ENCODE data around the gene ATP2C2. TPM values are rescaled to one million over a fixed set of nuclear protein-coding genes. Genes with fewer than 3 reads are reported as not detected.

ATP2C2 gene
- total RNA-seq, 1 donor from 2014 or later = 12.2 TPM

DNA sequence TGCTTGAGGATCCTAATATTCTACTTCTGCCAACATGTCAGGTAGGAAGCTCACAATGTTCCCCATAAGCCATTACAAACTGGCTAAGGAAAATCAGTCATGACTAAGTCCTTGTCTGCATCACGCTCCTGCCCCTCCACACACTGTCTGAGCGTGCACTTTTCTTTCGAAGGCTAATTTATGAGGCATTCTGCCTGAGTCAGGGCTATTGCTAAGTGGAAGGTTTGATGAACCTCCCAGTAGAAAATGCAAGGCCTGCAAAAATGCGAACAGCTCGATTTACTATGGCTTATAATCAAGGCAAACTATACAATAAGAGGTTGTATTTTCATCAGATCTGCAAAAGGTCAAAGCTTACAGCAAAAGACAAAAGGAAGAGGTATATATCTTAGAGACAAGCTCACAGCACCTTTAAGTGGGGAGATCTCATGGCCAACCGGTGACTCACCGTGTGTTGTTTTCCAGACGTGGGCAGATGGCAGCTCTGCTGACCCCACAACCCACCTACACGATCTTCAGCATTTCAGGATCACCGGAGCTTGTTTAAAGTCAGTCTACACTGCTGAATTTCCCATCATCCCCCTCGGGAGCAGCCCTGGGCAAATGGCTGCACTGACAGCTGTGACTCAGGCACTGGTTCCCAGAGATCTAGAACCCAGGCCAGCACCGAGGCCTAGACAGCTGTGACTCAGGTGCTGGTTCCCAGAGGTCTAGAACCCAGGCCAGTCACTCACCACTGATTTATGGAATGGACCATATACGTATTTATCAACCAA, 110.0 kb downstream of the ATP2C2 start:
- H3K27me3 Mint-ChIP-seq = no peaks in the 10 kb centered on the region
- TF ChIP-seq, protein P1, sequence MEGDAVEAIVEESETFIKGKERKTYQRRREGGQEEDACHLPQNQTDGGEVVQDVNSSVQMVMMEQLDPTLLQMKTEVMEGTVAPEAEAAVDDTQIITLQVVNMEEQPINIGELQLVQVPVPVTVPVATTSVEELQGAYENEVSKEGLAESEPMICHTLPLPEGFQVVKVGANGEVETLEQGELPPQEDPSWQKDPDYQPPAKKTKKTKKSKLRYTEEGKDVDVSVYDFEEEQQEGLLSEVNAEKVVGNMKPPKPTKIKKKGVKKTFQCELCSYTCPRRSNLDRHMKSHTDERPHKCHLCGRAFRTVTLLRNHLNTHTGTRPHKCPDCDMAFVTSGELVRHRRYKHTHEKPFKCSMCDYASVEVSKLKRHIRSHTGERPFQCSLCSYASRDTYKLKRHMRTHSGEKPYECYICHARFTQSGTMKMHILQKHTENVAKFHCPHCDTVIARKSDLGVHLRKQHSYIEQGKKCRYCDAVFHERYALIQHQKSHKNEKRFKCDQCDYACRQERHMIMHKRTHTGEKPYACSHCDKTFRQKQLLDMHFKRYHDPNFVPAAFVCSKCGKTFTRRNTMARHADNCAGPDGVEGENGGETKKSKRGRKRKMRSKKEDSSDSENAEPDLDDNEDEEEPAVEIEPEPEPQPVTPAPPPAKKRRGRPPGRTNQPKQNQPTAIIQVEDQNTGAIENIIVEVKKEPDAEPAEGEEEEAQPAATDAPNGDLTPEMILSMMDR (conservative IDR thresholded peaks at IDR 0.05) = no peak
- no peaks in the 10 kb centered on the region for H3K9me3 Mint-ChIP-seq
- no peak overlapping the region for H3K27ac Mint-ChIP-seq
- peak; percentile 47 for DNase-seq (ENCODE audit: extremely low spot score, unreplicated experiment)
- H3K4me3 Mint-ChIP-seq = no peak overlapping the region
- peaks cover 29% of the 10 kb centered on the region for H3K36me3 Mint-ChIP-seq
- H3K4me1 Mint-ChIP-seq (ENCODE audit: unreplicated experiment) = peaks cover 10% of the 10 kb centered on the region

DNA sequence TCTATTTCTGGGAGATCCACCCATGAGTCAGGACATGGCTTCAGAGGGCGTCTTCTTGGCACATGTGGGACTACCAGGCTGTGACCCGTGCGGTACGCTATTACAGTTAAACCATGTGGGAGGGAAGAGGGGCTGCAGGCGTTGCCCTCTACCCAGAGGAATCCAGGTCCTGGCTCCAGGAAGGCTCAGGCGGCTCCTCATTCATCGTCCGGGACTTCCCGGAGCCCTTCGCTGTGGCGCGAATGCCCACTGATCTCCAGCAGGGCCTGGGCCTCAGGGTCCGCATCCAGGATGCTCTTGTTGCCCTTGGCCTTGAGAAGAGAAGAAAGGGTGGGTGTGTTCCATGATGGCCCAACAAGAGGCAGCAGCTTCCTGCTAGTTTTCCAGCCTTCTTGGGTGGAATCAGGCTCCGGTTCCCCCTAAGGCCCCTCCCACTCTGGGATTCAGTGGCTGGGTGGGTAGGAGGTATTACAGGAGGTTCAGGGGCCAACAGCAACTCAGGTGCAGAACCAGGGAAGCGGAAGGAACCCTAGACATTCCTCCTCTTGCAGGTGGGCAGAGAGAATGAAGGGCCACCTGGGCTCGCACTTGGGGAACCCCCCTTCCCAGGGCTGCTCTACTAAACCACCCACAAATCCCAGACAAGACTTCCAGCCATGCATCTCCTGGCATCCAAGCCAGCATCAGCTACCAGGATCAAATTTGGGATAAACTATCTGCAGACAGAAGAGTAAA, 111.5 kb downstream of the ATP2C2 start:
- Mint-ChIP-seq H3K4me1 (ENCODE audit: unreplicated experiment) (peaks cover 18% of the 10 kb centered on the region), H3K27me3 (no peaks in the 10 kb centered on the region), H3K9me3 (no peaks in the 10 kb centered on the region), H3K36me3 (peaks cover 28% of the 10 kb centered on the region), H3K4me3 (no peak overlapping the region), H3K27ac (no peak overlapping the region)
- TF ChIP-seq, protein P1 (conservative IDR thresholded peaks at IDR 0.05) = no peak
- peak; percentile 53 for DNase-seq (ENCODE audit: extremely low spot score, unreplicated experiment)

DNA sequence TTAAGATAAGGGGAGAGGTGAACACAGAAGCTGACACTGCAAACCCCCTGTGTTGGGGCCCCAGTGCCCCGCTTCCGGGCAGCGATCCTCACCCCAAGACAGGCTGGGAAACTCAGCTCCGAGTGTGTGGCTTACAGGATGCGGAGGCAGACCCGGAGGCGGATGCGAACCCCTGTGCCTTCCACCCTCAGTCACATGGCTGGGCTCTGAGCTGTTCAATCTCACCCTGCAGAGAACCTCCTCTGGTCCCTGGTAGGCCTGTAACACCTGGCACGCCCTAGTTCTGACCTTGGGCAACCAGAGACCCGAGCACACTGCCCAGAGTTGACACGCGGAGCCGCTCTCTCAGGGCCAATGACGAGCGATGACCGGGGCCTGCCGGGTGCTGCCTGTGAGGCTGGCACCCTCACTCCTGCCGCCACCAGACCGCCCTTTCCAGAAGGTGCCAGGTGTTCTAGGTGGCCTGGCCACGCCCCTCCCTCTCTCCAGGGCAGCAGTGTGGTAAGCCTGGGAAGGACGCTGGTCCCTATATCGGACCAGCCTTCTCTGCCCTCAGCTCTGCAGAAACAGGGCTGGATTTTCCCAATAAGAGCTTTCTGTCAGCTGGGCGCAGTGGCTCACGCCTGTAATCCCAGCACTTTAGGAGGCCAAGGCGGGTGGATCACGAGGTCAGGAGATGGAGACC, 112.9 kb downstream of the ATP2C2 start:
- Mint-ChIP-seq H3K4me3 (no peak overlapping the region), H3K4me1 (ENCODE audit: unreplicated experiment) (peaks cover 18% of the 10 kb centered on the region), H3K9me3 (no peaks in the 10 kb centered on the region), H3K27ac (no peak overlapping the region), H3K27me3 (no peaks in the 10 kb centered on the region), H3K36me3 (peaks cover 23% of the 10 kb centered on the region)
- TF ChIP-seq, protein P1 (conservative IDR thresholded peaks at IDR 0.05) = no peak
- DNase-seq (ENCODE audit: extremely low spot score, unreplicated experiment) = peak; percentile 66

DNA sequence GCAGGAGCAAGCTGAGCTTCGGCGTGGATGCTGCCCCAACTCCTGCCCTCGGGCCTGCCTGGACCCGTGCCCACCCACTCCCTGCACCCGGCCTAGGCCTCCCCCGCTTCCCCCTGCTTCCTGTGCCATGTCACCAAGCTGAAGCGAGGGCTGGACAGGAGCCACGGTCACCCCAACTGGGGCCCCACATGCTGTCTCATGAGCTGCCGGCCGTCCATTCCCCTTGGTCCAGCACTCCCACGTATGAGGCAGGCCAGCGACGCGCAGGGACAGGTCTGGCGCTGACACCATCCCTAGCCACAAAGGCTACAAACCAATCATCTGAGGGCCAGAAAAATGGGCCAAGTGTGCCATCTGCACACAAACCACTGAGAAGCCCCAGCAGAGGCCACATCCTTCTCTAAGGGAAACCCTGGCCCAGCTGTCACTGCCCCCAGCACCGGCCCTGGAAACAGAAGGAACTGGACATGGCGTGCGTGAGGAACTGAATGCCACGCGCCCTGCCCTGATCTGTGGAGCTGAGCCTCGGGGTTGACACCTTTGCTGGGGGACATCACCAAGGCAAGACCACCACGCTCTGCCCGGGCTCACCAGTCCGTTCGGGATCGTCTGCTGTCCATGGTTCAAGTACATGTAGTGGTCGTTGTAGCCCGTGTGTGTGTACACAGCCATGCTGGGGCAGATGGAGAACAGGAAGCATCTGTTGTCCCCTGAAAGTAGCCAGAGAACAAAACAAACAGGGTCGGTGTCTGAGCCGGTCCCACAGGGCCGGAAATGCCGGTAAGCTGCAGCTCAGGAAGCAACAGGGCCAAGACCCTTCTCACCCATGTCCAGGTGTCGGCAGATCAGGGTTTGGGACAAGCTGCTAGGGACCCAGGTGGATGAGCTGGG, 113.9 kb downstream of the ATP2C2 start:
- H3K36me3 Mint-ChIP-seq = peaks cover 19% of the 10 kb centered on the region
- TF ChIP-seq, protein P1 (conservative IDR thresholded peaks at IDR 0.05) = no peak
- H3K4me1 Mint-ChIP-seq (ENCODE audit: unreplicated experiment) = peaks cover 18% of the 10 kb centered on the region
- no peaks in the 10 kb centered on the region for H3K27me3 Mint-ChIP-seq
- H3K9me3 Mint-ChIP-seq = no peaks in the 10 kb centered on the region
- peak; percentile 67 for DNase-seq (ENCODE audit: extremely low spot score, unreplicated experiment)
- no peak overlapping the region for H3K4me3 Mint-ChIP-seq
- no peak overlapping the region for H3K27ac Mint-ChIP-seq
